GM12864 (cell line): Measurements from ENCODE around the gene DCUN1D4.

Source experiments
- DNase-seq: peaks from one replicate; pipeline ENCODE4 v3.0.0-alpha.2; 2011; ENCODE audit warnings: low read depth
- H3K4me3 ChIP-seq: 2 replicates; pipeline ENCODE4 v1.5.1; 2011; ENCODE audit warnings: mild to moderate bottlenecking, low read depth, low read length, control low read depth
- TF ChIP-seq, protein P1 (sequence below): IDR thresholded peaks from 2 replicates; pipeline ENCODE4 v1.5.1; 2011; ENCODE audit warnings: low read depth, mild to moderate bottlenecking, moderate library complexity, low read length, control low read depth, inconsistent platforms; ENCODE audit errors: missing control alignments

The DCUN1D4 gene

GRCh38 chr4:51862781-51863180, 19.8 kb downstream of the DCUN1D4 start:
- no peak overlapping the region for H3K4me3 ChIP-seq
- TF ChIP-seq, protein P1, sequence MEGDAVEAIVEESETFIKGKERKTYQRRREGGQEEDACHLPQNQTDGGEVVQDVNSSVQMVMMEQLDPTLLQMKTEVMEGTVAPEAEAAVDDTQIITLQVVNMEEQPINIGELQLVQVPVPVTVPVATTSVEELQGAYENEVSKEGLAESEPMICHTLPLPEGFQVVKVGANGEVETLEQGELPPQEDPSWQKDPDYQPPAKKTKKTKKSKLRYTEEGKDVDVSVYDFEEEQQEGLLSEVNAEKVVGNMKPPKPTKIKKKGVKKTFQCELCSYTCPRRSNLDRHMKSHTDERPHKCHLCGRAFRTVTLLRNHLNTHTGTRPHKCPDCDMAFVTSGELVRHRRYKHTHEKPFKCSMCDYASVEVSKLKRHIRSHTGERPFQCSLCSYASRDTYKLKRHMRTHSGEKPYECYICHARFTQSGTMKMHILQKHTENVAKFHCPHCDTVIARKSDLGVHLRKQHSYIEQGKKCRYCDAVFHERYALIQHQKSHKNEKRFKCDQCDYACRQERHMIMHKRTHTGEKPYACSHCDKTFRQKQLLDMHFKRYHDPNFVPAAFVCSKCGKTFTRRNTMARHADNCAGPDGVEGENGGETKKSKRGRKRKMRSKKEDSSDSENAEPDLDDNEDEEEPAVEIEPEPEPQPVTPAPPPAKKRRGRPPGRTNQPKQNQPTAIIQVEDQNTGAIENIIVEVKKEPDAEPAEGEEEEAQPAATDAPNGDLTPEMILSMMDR = no peak
- no peak for DNase-seq

- no peak overlapping the region for H3K4me3 ChIP-seq
- TF ChIP-seq, protein P1 = no peak
- no peak for DNase-seq
These were observed 22.8 kb downstream of the DCUN1D4 start for GRCh38 chr4:51865717-51866116.

- H3K4me3 ChIP-seq = no peak overlapping the region
- TF ChIP-seq, protein P1 = no peak
- no peak for DNase-seq
These were observed 23.9 kb downstream of the DCUN1D4 start for GRCh38 chr4:51866835-51867234.

DNA sequence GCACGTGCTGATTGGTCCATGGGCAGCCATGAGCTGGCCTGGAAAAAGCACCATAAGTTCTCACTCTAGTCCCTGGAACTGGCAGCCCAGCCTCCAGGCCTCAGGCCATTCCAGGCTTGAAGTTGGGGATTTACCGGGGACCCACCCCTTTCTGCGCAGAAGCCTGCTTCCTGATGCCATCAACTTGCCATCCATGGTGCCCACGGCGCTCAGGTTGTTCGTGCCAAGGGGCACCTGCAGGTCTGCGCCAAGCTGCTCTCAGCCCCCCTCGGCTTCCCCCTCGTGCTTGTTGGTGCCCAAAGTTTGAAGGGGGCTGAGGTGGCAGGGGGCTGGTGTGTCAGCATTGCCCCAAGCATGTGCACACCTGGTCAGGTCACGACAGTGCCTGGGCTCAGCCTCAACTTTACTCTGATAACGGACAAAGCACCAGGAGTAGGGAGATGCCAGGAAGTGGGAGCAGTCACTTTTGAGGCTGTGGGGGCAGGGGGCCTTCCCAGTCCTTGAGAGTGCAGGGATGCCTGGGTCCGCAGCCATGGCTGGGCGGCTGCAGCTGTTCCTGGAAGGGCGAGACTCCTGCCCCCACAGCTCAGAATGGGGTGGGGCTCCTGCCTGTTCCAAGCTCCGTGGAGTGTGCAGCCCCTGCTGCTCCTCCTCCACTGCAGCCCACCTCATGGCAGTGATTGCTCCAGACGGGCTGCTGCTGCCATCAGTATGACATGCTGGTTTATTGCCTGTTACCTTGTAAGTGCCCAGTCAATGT, 24.9 kb downstream of the DCUN1D4 start:
- TF ChIP-seq, protein P1 = no peak
- no peak overlapping the region for H3K4me3 ChIP-seq
- no peak for DNase-seq

DNA sequence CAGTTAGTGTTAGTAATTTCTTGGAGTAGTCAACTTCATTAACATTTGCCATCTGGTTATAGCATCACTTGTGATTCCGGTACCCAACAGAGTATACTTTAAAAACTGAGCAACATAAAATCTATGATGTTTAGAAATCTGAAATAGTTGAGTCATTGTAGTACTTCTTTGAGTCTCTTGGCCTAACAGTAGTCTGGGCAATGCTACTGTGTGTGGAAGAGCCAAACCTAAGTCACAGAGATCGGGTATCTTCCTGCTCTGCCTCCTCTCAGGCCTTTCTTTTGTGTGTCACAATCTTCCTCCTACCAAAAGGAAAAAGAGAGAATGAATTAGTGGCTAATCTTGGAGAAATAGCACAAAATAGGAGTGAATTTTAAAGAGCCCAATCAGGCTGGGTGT, 25.5 kb downstream of the DCUN1D4 start:
- TF ChIP-seq, protein P1 = no peak
- no peak for DNase-seq
- no peak overlapping the region for H3K4me3 ChIP-seq

DNA sequence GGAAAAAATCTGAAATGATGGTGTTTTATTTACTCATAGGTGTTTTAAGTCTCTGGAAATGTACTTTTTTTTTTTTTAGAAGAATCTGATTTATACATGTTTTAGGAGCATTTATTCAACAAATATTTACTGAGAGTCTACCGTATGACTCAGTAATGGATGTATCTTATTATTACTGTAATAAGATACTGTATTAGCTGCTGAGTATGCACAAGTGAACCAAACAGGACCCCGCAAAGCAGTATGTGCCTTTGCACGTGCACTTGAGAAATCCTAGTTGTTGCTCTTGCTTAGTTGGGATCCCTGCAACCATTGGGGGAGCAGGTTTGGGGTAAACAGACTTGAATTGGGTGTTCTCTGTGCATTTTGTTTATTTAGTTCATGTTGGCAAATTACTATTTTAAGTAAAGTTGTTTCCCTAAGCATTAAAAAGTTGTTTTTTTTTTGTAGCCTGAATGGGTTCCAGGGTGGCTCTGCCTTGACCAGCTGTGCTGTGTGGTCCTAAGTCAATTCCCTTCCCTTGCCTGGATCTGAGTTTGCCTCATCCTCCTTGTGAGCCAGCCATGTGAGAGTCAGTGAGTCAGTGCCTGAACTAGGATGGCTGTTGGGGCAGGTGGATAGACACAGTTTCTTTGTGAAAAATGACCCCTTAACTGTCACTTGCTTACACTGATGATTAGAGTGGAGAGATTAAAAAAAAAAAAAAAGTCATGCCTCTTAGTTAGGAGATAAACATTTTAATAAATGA, 27.7 kb downstream of the DCUN1D4 start:
- no peak for DNase-seq
- no peak overlapping the region for H3K4me3 ChIP-seq
- TF ChIP-seq, protein P1 = no peak
